AG09309 (cell line): ENCODE results near the gene ADCY3.

Source experiments
- DNase-seq: peaks from one replicate; pipeline ENCODE4 v3.0.0-alpha.2; 2010; ENCODE audit warnings: low read depth
- H3K4me3 ChIP-seq: 2 replicates; pipeline ENCODE4 v1.5.1; 2011; ENCODE audit warnings: mild to moderate bottlenecking, low read depth, low read length, moderate library complexity; ENCODE audit not compliant: control insufficient read depth
- TF ChIP-seq, protein P1 (sequence below): IDR thresholded peaks from 2 replicates; pipeline ENCODE4 v1.5.1; 2011; ENCODE audit warnings: mild to moderate bottlenecking, low read depth, low read length, inconsistent platforms; ENCODE audit not compliant: insufficient read depth, control insufficient read depth; ENCODE audit errors: missing control alignments

Gene ADCY3

DNA sequence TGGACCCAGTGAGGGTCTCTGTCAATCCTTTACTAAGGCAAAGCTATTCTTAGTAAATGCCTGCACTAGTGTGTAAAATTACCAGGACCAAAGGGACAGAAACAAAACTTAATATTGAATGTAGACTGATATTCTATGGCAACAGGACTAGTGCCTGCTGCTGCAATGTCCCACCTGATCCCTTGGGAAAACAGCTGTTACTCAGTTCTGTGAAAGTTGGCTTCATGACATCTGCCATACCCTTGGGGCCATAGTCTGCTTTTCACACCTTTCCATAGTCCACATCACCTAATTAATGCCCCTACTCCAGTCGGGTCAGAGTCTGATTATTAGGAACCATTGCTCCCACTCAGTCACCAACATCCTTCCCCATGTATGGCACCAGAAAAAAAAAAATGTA, 37.2 kb upstream of the ADCY3 start:
- DNase-seq: no peak
- no peak overlapping the region for H3K4me3 ChIP-seq
- TF ChIP-seq, protein P1, sequence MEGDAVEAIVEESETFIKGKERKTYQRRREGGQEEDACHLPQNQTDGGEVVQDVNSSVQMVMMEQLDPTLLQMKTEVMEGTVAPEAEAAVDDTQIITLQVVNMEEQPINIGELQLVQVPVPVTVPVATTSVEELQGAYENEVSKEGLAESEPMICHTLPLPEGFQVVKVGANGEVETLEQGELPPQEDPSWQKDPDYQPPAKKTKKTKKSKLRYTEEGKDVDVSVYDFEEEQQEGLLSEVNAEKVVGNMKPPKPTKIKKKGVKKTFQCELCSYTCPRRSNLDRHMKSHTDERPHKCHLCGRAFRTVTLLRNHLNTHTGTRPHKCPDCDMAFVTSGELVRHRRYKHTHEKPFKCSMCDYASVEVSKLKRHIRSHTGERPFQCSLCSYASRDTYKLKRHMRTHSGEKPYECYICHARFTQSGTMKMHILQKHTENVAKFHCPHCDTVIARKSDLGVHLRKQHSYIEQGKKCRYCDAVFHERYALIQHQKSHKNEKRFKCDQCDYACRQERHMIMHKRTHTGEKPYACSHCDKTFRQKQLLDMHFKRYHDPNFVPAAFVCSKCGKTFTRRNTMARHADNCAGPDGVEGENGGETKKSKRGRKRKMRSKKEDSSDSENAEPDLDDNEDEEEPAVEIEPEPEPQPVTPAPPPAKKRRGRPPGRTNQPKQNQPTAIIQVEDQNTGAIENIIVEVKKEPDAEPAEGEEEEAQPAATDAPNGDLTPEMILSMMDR: no peak

GRCh38 chr2:24955921-24956320, 35.9 kb upstream of the ADCY3 start:
- no peak for DNase-seq
- TF ChIP-seq, protein P1: no peak
- H3K4me3 ChIP-seq: no peak overlapping the region

- TF ChIP-seq, protein P1: no peak
- no peak for DNase-seq
- no peak overlapping the region for H3K4me3 ChIP-seq
Observed at GRCh38 chr2:24955232-24955631, 35.2 kb upstream of the ADCY3 start.

GRCh38 chr2:24950102-24950501, 30.1 kb upstream of the ADCY3 start:
- no peak for DNase-seq
- no peak overlapping the region for H3K4me3 ChIP-seq
- TF ChIP-seq, protein P1: no peak

DNA sequence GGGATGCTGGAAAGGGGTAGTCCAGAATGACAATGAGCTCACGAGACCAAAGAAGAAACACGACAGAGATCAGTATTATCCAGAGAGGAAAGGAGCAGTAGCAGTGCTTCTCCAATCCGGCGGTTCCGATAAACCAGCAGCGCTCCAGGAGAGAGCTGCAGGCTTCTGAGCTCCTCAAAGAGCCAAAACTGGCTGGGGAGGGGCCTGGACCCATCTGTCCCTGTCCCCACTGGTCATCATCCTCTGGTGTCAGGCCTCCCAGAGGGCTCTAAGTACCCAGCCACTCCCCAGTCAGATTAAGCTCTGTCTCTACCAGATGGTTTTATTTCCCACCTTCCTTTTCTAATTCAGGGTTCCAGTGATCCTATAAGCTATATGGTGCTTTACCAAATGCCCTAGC, 28.5 kb upstream of the ADCY3 start:
- TF ChIP-seq, protein P1: no peak
- DNase-seq: no peak

GRCh38 chr2:24947561-24948157, 27.6 kb upstream of the ADCY3 start:
- no peak for DNase-seq
- TF ChIP-seq, protein P1: no peak
- no peak overlapping the region for H3K4me3 ChIP-seq

More for the DNA sequence above, 28.5 kb upstream of the ADCY3 start:
- H3K4me3 ChIP-seq: no peak overlapping the region
